GM23338 (cell line): ENCODE measurements around the gene KRT3. TPM values are rescaled to one million over a fixed set of nuclear protein-coding genes. Genes with fewer than 3 reads are reported as not detected.

ENCODE experiments used
- ATAC-seq: fragments of 200-7000 bp; cut with Tn5 transposase; 3 replicates; pipeline ENCODE4 v1.9.1; 2020
- DNase-seq: peaks from one replicate; pipeline ENCODE4 v3.0.0-alpha.2; 2015; ENCODE audit warnings: low spot score
- H2AFZ ChIP-seq: fragments of 200-600 bp; sonication (generic); 2 replicates; pipeline ENCODE4 v1.8.0; 2016; ENCODE audit warnings: antibody characterized with exemption, mild to moderate bottlenecking, moderate library complexity
- H3F3A ChIP-seq: fragments of 200-600 bp; sonication (generic); replicated peaks from 2 replicates; pipeline ENCODE4 v1.8.0; 2017; ENCODE audit warnings: antibody characterized with exemption, mixed run types, low read depth
- H3K27ac ChIP-seq: fragments of 200-600 bp; sonication (generic); 2 replicates; pipeline ENCODE4 v1.6.1; 2016; ENCODE audit warnings: low read depth
- H3K27me3 ChIP-seq: fragments of 200-600 bp; sonication (generic); 2 replicates; pipeline ENCODE4 v1.8.0; 2016; ENCODE audit warnings: mild to moderate bottlenecking, mixed run types, moderate library complexity; ENCODE audit not compliant: insufficient read depth
- H3K36me3 ChIP-seq: fragments of 200-600 bp; sonication (generic); 2 replicates; pipeline ENCODE4 v1.8.0; 2016; ENCODE audit warnings: mild to moderate bottlenecking; ENCODE audit not compliant: insufficient read depth
- H3K4me1 ChIP-seq: fragments of 200-600 bp; sonication (generic); 2 replicates; pipeline ENCODE4 v1.8.0; 2016; ENCODE audit warnings: mild to moderate bottlenecking, moderate library complexity; ENCODE audit not compliant: insufficient read depth
- H3K4me2 ChIP-seq: fragments of 200-600 bp; sonication (generic); 2 replicates; pipeline ENCODE4 v1.7.1; 2017; ENCODE audit warnings: mixed run types
- H3K4me3 ChIP-seq: fragments of 200-600 bp; sonication (generic); 2 replicates; pipeline ENCODE4 v1.6.1; 2016; ENCODE audit warnings: mixed run types
- H3K79me2 ChIP-seq: fragments of 200-600 bp; sonication (generic); replicated peaks from 2 replicates; pipeline ENCODE4 v1.8.0; 2017; ENCODE audit warnings: mild to moderate bottlenecking; ENCODE audit not compliant: insufficient read depth
- H3K9me2 ChIP-seq: fragments of 200-600 bp; sonication (generic); 2 replicates; pipeline ENCODE4 v1.8.0; 2017; ENCODE audit not compliant: insufficient read depth
- H4K20me1 ChIP-seq: fragments of 200-600 bp; sonication (generic); replicated peaks from 2 replicates; pipeline ENCODE4 v1.8.0; 2017; ENCODE audit warnings: mild to moderate bottlenecking; ENCODE audit not compliant: insufficient read depth
- H3K27ac Mint-ChIP-seq: 2 replicates; pipeline ENCODE4 v1.8.0; 2020; ENCODE audit warnings: inconsistent platforms, mild to moderate bottlenecking, moderate library complexity, mixed read lengths
- H3K27me3 Mint-ChIP-seq: 3 replicates; pipeline ENCODE4 v1.8.0; 2022; ENCODE audit warnings: low read depth, mild to moderate bottlenecking, moderate library complexity, mixed read lengths, inconsistent platforms; ENCODE audit not compliant: insufficient read depth, poor library complexity
- H3K36me3 Mint-ChIP-seq: 3 replicates; pipeline ENCODE4 v1.8.0; 2021; ENCODE audit warnings: low read depth, mild to moderate bottlenecking, inconsistent platforms, moderate library complexity, mixed read lengths
- H3K4me1 Mint-ChIP-seq: 3 replicates; pipeline ENCODE4 v1.8.0; 2020; ENCODE audit warnings: mild to moderate bottlenecking, inconsistent platforms, mixed read lengths
- H3K4me3 Mint-ChIP-seq: 3 replicates; pipeline ENCODE4 v1.8.0; 2021; ENCODE audit warnings: moderate library complexity, mild to moderate bottlenecking, inconsistent platforms, mixed read lengths
- H3K9me3 Mint-ChIP-seq: 3 replicates; pipeline ENCODE4 v1.8.0; 2020; ENCODE audit warnings: moderate library complexity, mild to moderate bottlenecking, inconsistent platforms, mixed read lengths
- POLR2AphosphoS5 ChIP-seq: IDR thresholded peaks from 2 replicates; pipeline ENCODE4 v1.6.1; 2016; ENCODE audit warnings: antibody characterized with exemption, low read depth
- STAT1 ChIP-seq: IDR thresholded peaks from one replicate; pipeline ENCODE4 v1.6.1; 2016; ENCODE audit warnings: antibody characterized with exemption; ENCODE audit not compliant: unreplicated experiment
- polyA plus RNA-seq: library from polyadenylated mRNA; unstranded; fragments of >200 nt; fragmentation: Nextera tagmentation; extraction: Ambion mirVana; gene quantifications from 2 replicates; pipeline ENCODE4 v1.2.1, GENCODE V29; 2016
- total RNA-seq: library from RNA; depleted of rRNA; stranded (reverse); fragments of >200 nt; shearing (Covaris generic); gene quantifications from 2 replicates; pipeline ENCODE4 v1.2.3, GENCODE V29; 2014
- TF ChIP-seq, protein P1 (sequence below): fragments of 250-450 bp; sonication (Bioruptor Pico); IDR thresholded peaks from 2 replicates; pipeline ENCODE4 v1.5.0; 2020; ENCODE audit warnings: mild to moderate bottlenecking, moderate library complexity
- TF ChIP-seq, protein P2 (sequence below): IDR thresholded peaks from 2 replicates; pipeline ENCODE4 v1.6.1; 2016; ENCODE audit warnings: antibody characterized with exemption

Gene KRT3
- total and polyA plus RNA-seq, 2 experiments from 2014 or later: not detected

DNA sequence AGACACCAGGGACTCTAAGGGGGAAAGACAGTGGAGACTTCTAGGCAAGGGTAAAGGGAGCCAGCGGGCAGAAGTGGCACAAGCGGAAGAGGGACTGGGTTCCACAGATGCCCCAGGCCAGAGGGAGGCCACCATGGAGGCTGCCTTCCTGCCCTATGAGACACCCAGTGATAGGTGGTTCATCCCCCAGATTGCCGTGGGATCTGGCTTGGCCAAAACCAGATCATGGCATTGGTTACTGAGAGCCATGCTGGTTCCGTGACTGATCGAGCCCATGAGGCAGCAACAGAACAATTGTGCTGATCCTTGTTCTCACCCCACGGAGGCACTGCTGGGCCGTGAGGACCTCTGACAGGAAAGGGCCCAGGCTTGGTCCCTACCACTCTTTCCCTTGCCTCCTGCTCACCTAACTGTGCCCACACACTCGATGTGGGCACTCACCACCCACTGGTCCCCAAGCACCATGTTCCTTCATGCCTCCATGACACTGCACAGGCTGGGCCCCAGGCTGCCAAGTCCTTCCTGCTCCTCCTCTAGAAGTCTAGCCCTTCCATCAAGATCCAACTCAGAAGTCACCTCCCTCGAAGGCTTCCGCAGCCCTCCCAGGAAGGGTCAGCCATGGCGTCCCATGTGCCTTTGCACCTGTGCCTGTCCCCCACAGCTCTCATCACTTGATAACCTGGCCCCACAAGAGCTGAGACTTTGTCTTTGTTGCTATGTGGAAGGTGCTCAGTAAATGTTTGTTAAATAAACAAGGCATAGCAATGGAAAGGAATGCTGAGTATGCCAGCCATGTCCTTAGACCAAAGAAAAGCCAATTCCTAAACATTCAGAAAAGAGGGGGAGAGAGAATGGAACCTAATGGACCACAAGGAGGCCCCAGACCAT is 30.9 kb upstream of the KRT3 start:
- Histone ChIP-seq H3K4me2 (no peak overlapping the region), H2AFZ (no peak overlapping the region), H3K27ac (no peak overlapping the region), H3K4me3 (no peak overlapping the region), H3K36me3 (no peaks in the 10 kb centered on the region), H3K9me2 (peaks cover 13% of the 10 kb centered on the region; the same call in 1 of the 2 replicates), H3F3A (no peaks in the 10 kb centered on the region), H4K20me1 (no peaks in the 10 kb centered on the region), H3K4me1 (no peaks in the 10 kb centered on the region), H3K27me3 (no peaks in the 10 kb centered on the region), H3K79me2 (no peaks in the 10 kb centered on the region)
- H3K27ac Mint-ChIP-seq: no peak overlapping the region; the same call in 1 of the 2 replicates
- no peaks in the 10 kb centered on the region; the same call in 1 of the 3 replicates for H3K9me3 Mint-ChIP-seq
- ATAC-seq (peak; percentile 41), DNase-seq (peak; percentile 55)
- H3K4me1 Mint-ChIP-seq: no peaks in the 10 kb centered on the region; the same call in 1 of the 3 replicates
- no peak for TF ChIP-seq STAT1
- TF ChIP-seq, protein P1, sequence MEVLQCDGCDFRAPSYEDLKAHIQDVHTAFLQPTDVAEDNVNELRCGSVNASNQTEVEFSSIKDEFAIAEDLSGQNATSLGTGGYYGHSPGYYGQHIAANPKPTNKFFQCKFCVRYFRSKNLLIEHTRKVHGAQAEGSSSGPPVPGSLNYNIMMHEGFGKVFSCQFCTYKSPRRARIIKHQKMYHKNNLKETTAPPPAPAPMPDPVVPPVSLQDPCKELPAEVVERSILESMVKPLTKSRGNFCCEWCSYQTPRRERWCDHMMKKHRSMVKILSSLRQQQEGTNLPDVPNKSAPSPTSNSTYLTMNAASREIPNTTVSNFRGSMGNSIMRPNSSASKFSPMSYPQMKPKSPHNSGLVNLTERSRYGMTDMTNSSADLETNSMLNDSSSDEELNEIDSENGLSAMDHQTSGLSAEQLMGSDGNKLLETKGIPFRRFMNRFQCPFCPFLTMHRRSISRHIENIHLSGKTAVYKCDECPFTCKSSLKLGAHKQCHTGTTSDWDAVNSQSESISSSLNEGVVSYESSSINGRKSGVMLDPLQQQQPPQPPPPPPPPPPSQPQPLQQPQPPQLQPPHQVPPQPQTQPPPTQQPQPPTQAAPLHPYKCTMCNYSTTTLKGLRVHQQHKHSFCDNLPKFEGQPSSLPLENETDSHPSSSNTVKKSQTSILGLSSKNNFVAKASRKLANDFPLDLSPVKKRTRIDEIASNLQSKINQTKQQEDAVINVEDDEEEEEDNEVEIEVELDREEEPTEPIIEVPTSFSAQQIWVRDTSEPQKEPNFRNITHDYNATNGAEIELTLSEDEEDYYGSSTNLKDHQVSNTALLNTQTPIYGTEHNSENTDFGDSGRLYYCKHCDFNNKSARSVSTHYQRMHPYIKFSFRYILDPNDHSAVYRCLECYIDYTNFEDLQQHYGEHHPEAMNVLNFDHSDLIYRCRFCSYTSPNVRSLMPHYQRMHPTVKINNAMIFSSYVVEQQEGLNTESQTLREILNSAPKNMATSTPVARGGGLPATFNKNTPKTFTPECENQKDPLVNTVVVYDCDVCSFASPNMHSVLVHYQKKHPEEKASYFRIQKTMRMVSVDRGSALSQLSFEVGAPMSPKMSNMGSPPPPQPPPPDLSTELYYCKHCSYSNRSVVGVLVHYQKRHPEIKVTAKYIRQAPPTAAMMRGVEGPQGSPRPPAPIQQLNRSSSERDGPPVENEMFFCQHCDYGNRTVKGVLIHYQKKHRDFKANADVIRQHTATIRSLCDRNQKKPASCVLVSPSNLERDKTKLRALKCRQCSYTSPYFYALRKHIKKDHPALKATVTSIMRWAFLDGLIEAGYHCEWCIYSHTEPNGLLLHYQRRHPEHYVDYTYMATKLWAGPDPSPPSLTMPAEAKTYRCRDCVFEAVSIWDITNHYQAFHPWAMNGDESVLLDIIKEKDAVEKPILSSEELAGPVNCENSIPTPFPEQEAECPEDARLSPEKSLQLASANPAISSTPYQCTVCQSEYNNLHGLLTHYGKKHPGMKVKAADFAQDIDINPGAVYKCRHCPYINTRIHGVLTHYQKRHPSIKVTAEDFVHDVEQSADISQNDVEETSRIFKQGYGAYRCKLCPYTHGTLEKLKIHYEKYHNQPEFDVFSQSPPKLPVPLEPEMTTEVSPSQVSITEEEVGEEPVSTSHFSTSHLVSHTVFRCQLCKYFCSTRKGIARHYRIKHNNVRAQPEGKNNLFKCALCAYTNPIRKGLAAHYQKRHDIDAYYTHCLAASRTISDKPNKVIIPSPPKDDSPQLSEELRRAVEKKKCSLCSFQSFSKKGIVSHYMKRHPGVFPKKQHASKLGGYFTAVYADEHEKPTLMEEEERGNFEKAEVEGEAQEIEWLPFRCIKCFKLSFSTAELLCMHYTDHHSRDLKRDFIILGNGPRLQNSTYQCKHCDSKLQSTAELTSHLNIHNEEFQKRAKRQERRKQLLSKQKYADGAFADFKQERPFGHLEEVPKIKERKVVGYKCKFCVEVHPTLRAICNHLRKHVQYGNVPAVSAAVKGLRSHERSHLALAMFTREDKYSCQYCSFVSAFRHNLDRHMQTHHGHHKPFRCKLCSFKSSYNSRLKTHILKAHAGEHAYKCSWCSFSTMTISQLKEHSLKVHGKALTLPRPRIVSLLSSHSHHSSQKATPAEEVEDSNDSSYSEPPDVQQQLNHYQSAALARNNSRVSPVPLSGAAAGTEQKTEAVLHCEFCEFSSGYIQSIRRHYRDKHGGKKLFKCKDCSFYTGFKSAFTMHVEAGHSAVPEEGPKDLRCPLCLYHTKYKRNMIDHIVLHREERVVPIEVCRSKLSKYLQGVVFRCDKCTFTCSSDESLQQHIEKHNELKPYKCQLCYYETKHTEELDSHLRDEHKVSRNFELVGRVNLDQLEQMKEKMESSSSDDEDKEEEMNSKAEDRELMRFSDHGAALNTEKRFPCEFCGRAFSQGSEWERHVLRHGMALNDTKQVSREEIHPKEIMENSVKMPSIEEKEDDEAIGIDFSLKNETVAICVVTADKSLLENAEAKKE (CRISPR knock-in tag): peak; percentile 32; the same call in 1 of the 2 replicates
- TF ChIP-seq POLR2AphosphoS5: no peak
- TF ChIP-seq, protein P2, sequence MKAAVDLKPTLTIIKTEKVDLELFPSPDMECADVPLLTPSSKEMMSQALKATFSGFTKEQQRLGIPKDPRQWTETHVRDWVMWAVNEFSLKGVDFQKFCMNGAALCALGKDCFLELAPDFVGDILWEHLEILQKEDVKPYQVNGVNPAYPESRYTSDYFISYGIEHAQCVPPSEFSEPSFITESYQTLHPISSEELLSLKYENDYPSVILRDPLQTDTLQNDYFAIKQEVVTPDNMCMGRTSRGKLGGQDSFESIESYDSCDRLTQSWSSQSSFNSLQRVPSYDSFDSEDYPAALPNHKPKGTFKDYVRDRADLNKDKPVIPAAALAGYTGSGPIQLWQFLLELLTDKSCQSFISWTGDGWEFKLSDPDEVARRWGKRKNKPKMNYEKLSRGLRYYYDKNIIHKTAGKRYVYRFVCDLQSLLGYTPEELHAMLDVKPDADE: no peak
- H3K4me3 Mint-ChIP-seq: no peak overlapping the region
- H3K36me3 Mint-ChIP-seq: no peaks in the 10 kb centered on the region
- H3K27me3 Mint-ChIP-seq: peaks cover 1% of the 10 kb centered on the region
